Adrenal gland (tissue), 12 donors: ENCODE data around the gene IKZF2. TPM values are rescaled to one million over a fixed set of nuclear protein-coding genes. Genes with fewer than 3 reads are reported as not detected.

Source experiments
- DNase-seq, 7 donors: peaks; one replicate each; pipeline ENCODE4 v3.0.0-alpha.2; 2019 to 2020
- H3K27ac ChIP-seq, 5 donors: fragments of 200-600 bp; sonication (generic) in 4 of 5; 1 replicate in 3 of 5; 2 replicates in 2 of 5; pipeline versions ENCODE4 v1.5.1 to v1.8.0; 2016 to 2020; ENCODE audit warnings: mild to moderate bottlenecking in 1 of 5
- H3K27me3 ChIP-seq: fragments of 200-600 bp; 2 replicates; pipeline ENCODE4 v1.8.0; 2021
- H3K36me3 ChIP-seq, 2 donors: fragments of 200-600 bp; replicated peaks in 1 of 2; 1 replicate in 1 of 2; 2 replicates in 1 of 2; pipeline versions ENCODE4 v1.5.1 to v1.8.0; 2018 to 2022
- H3K4me1 ChIP-seq, 2 donors: fragments of 200-600 bp; replicated peaks in 1 of 2; 1 replicate in 1 of 2; 2 replicates in 1 of 2; pipeline versions ENCODE4 v1.5.1 to v1.8.0; 2018 to 2021
- H3K4me3 ChIP-seq, 4 donors: fragments of 200-600 bp; sonication (generic) in 3 of 4; one replicate each; pipeline ENCODE4 v1.5.1; 2016 to 2018
- H3K9me3 ChIP-seq, 3 donors: fragments of 200-600 bp; sonication (generic) in 1 of 3; replicated peaks in 1 of 3; 1 replicate in 2 of 3; 2 replicates in 1 of 3; pipeline versions ENCODE4 v1.5.1 to v1.8.0; 2016 to 2021
- CTCF ChIP-seq, 6 experiments: fragments of 450-650 bp in 4 of 6; fragments of 200-600 bp in 2 of 6; sonication (generic) in 1 of 6; IDR thresholded peaks; 1 replicate in 5 of 6; 2 replicates in 1 of 6; pipeline versions ENCODE4 v1.5.1 to v1.8.0; 2016 to 2021; ENCODE audit warnings: antibody characterized with exemption in 6 of 6, mild to moderate bottlenecking in 2 of 6, moderate library complexity in 1 of 6
- POLR2A ChIP-seq, 2 donors: fragments of 450-650 bp; IDR thresholded peaks; one replicate each; pipeline ENCODE4 v1.6.1; 2017; ENCODE audit warnings: antibody characterized with exemption in 2 of 2, mild to moderate bottlenecking in 2 of 2, moderate library complexity in 1 of 2
- WGBS, 4 donors: extraction: QIAGEN DNeasy Blood & Tissue Kit in 2 of 4; methylation state at CpG; one replicate each; pipeline versions ENCODE4 v1.1.5 to v1.1.7; 2013 to 2017; 5-methylcytosine and 5-hydroxymethylcytosine counted together
- intact Hi-C, 2 donors: fragments of 100-400 bp; cut with DNase I; formaldehyde crosslinking; loops; one replicate each; pipeline versions ENCODE4 v1.14.1 to v1.15.0; 2022 to 2023
- polyA plus RNA-seq, 3 donors: library from polyadenylated mRNA; stranded (reverse); fragments of 200-250 nt in 2 of 3; fragments of 350-450 nt in 1 of 3; fragmentation: Illumina TruSeq in 1 of 3; extraction: RNeasy Lipid Tissue Mini Kit (QIAGEN cat#74804) in 1 of 3; gene quantifications; one replicate each; pipeline ENCODE4 v1.2.3, GENCODE V29; 2013 to 2014
- total RNA-seq, 9 donors: library from RNA; depleted of rRNA in 4 of 9; stranded (reverse); fragments of >200 nt in 4 of 9; fragments of 120-200 nt in 1 of 9; fragmentation: NEBNext Ultra II Directional in 1 of 9; extraction: Animal tissue kit (Norgen Biotek cat#: 25700) in 1 of 9; gene quantifications; one replicate each; pipeline versions ENCODE4 v1.1.0 to v1.2.4, GENCODE V29; 2013 to 2023
- donor health status: healthy with polysubstance abuse.
- donor health status: Bipolar disorder and iron deficiency.
- donor health status: DM: yes; HTN: yes; CAD: no.
- donor health status: DM: no; HTN: no; CAD: no.
- donor health status: DM: no; HTN: no; CAD: no.
- donor health status: DM: yes; HTN: yes; CAD: no.

The IKZF2 gene
- total and polyA plus RNA-seq, 12 donors = 0.44 to 18.9 (median 8.0) TPM

- 85 to 100% (median 97%) methylated on average over 3 of the region's 3 CpGs for whole genome bisulfite sequencing, 4 donors
- no peak for DNase-seq
- Histone ChIP-seq H3K36me3 (no peaks in the 10 kb centered on the region), H3K27me3 (no peaks in the 10 kb centered on the region), H3K27ac (no peak overlapping the region), H3K9me3 (no peaks in the 10 kb centered on the region), H3K4me3 (no peak overlapping the region), H3K4me1 (no peaks in the 10 kb centered on the region)
- intact Hi-C loops = no loop called here
- TF ChIP-seq CTCF (IDR thresholded peaks at IDR 0.05) = no peak
- TF ChIP-seq POLR2A (IDR thresholded peaks at IDR 0.05) = no peak
Observed at GRCh38 chr2:213043566-213043965, 107.8 kb downstream of the IKZF2 start.

- Histone ChIP-seq H3K27ac (no peak overlapping the region), H3K4me1 (no peaks in the 10 kb centered on the region), H3K9me3 (no peaks in the 10 kb centered on the region), H3K27me3 (no peaks in the 10 kb centered on the region), H3K36me3 (no peaks in the 10 kb centered on the region), H3K4me3 (no peak overlapping the region)
- 40 to 76% (median 44%) methylated on average over 4 of the region's 4 CpGs for WGBS, 4 donors
- no peak for DNase-seq
- intact Hi-C loops = no loop called here
- TF ChIP-seq CTCF (IDR thresholded peaks at IDR 0.05) (no peak), POLR2A (IDR thresholded peaks at IDR 0.05) (no peak)
Observed at GRCh38 chr2:213042262-213042661, 109.2 kb downstream of the IKZF2 start.

GRCh38 chr2:213036836-213037235 lies 114.6 kb downstream of the IKZF2 start:
- H3K4me3 ChIP-seq = no peak overlapping the region
- no peaks in the 10 kb centered on the region for H3K27me3 ChIP-seq
- no peaks in the 10 kb centered on the region for H3K9me3 ChIP-seq
- DNase-seq = no peak
- no peaks in the 10 kb centered on the region for H3K36me3 ChIP-seq
- intact Hi-C loops = no loop called here
- no peaks in the 10 kb centered on the region for H3K4me1 ChIP-seq
- TF ChIP-seq POLR2A (IDR thresholded peaks at IDR 0.05) (no peak), CTCF (IDR thresholded peaks at IDR 0.05) (no peak)
- no peak overlapping the region for H3K27ac ChIP-seq
- WGBS, 4 donors = 0 to 36% (median 3%) methylated on average over 1 of the region's 1 CpG

GRCh38 chr2:213034585-213034984 lies 116.8 kb downstream of the IKZF2 start:
- Histone ChIP-seq H3K27me3 (no peaks in the 10 kb centered on the region), H3K36me3 (no peaks in the 10 kb centered on the region), H3K9me3 (peaks cover 0 to 7% (median 0%) of the 10 kb centered on the region in 3 donors), H3K4me1 (no peaks in the 10 kb centered on the region), H3K27ac (no peak overlapping the region), H3K4me3 (no peak overlapping the region)
- WGBS, 4 donors = 80 to 89% (median 85%) methylated on average over 3 of the region's 3 CpGs
- DNase-seq = no peak
- intact Hi-C loops = no loop called here
- TF ChIP-seq CTCF (IDR thresholded peaks at IDR 0.05) (no peak), POLR2A (IDR thresholded peaks at IDR 0.05) (no peak)
